Gastroesophageal sphincter (tissue), 3 donors: ENCODE measurements around the gene TEX38.

Source experiments
- CTCF ChIP-seq, 4 experiments: fragments of 200-600 bp in 2 of 4; fragments of 450-650 bp in 2 of 4; sonication (generic) in 1 of 4; IDR thresholded peaks; one replicate each; pipeline ENCODE4 v1.5.1; 2017 to 2019; ENCODE audit warnings: antibody characterized with exemption in 4 of 4, mild to moderate bottlenecking in 2 of 4, moderate library complexity in 2 of 4
- POLR2A ChIP-seq, 2 donors: fragments of 450-650 bp; IDR thresholded peaks; one replicate each; pipeline ENCODE4 v1.6.1; 2017; ENCODE audit warnings: antibody characterized with exemption in 2 of 2, mild to moderate bottlenecking in 2 of 2, moderate library complexity in 1 of 2
- POLR2AphosphoS5 ChIP-seq: sonication (generic); formaldehyde crosslinking; IDR thresholded peaks from one replicate; pipeline ENCODE4 v1.6.1; 2017; ENCODE audit warnings: antibody characterized with exemption

- TF ChIP-seq CTCF (IDR thresholded peaks at IDR 0.05): no peak
- TF ChIP-seq POLR2AphosphoS5: no peak
- no peak for TF ChIP-seq POLR2A (IDR thresholded peaks at IDR 0.05)
Observed at GRCh38 chr1:46676531-46676930, 4.9 kb downstream of the TEX38 start.
